Left ventricle myocardium inferior (tissue), 1 donor: ENCODE measurements around the gene GSK3B. TPM values are rescaled to one million over a fixed set of nuclear protein-coding genes. Genes with fewer than 3 reads are reported as not detected.

Experiments
- DNase-seq: peaks from one replicate; pipeline ENCODE4 v3.0.0-alpha.2; 2020
- H3K27ac ChIP-seq: fragments of 200-600 bp; replicated peaks from 2 replicates; pipeline ENCODE4 v1.8.0; 2021
- H3K27me3 ChIP-seq: fragments of 200-600 bp; 2 replicates; pipeline ENCODE4 v1.8.0; 2021; ENCODE audit warnings: low read depth
- H3K36me3 ChIP-seq: fragments of 200-600 bp; 2 replicates; pipeline ENCODE4 v1.8.0; 2021
- H3K4me1 ChIP-seq: fragments of 200-600 bp; 2 replicates; pipeline ENCODE4 v1.8.0; 2021
- H3K4me3 ChIP-seq: fragments of 200-600 bp; 2 replicates; pipeline ENCODE4 v1.8.0; 2021; ENCODE audit warnings: mild to moderate bottlenecking, moderate library complexity
- H3K9me3 ChIP-seq: fragments of 200-600 bp; replicated peaks from 2 replicates; pipeline ENCODE4 v1.8.0; 2021
- CTCF ChIP-seq: fragments of 200-600 bp; IDR thresholded peaks from 2 replicates; pipeline ENCODE4 v1.8.0; 2021; ENCODE audit warnings: antibody characterized with exemption, mild to moderate bottlenecking, borderline replicate concordance
- intact Hi-C: fragments of 100-400 bp; cut with micrococcal nuclease; formaldehyde crosslinking; loops from one replicate; pipeline ENCODE4 v1.11.0; 2022
- total RNA-seq: library from RNA; stranded (reverse); fragmentation: NEBNext Ultra II Directional; extraction: Animal tissue kit (Norgen Biotek cat#: 25700); gene quantifications from one replicate; pipeline ENCODE4 v1.2.1, GENCODE V29; 2021
- donor health status: DM: no; HTN: yes; CAD: no; lungs with severe emphysema.

GSK3B gene
- total RNA-seq, 1 donor from 2014 or later, result 42.5 TPM

GRCh38 chr3:119883461-119884160, 210.6 kb downstream of the GSK3B start:
- Histone ChIP-seq H3K4me1 (peaks cover 4% of the 10 kb centered on the region), H3K9me3 (peaks cover 12% of the 10 kb centered on the region), H3K4me3 (no peak overlapping the region), H3K27ac (no peak overlapping the region), H3K27me3 (no peaks in the 10 kb centered on the region), H3K36me3 (peaks cover 15% of the 10 kb centered on the region)
- intact Hi-C loops, result no loop called here
- peak; percentile 23 for TF ChIP-seq CTCF
- no peak for DNase-seq

GRCh38 chr3:119880966-119881365, 213.3 kb downstream of the GSK3B start:
- intact Hi-C loops, result no loop called here
- Histone ChIP-seq H3K27me3 (no peaks in the 10 kb centered on the region), H3K9me3 (no peaks in the 10 kb centered on the region), H3K27ac (no peak overlapping the region), H3K4me1 (peaks cover 4% of the 10 kb centered on the region), H3K36me3 (peaks cover 5% of the 10 kb centered on the region), H3K4me3 (no peak overlapping the region)
- no peak for DNase-seq
- no peak for TF ChIP-seq CTCF

DNA sequence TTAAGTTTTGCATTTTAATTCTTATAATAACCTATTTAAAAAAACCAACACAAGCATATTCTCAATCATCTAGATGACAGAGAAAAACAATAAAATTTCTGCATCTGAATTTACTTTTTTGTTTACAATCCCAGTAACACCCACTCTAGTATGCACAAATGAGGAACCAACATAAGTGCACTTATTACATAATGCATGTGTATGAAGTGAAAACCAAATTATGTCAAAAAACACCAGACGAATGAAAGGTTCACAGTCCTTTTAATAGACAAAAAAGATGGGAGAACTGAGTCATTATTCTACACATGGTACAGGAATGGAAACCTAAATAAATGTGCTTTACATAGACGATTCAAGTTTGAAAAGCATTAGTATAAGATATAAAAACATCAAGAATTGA, 220.6 kb downstream of the GSK3B start:
- H3K4me1 ChIP-seq, result peaks cover under 1% of the 10 kb centered on the region
- H3K27ac ChIP-seq, result no peak overlapping the region
- H3K9me3 ChIP-seq, result no peaks in the 10 kb centered on the region
- no peak for TF ChIP-seq CTCF
- DNase-seq, result no peak
- no peak overlapping the region for H3K4me3 ChIP-seq
- H3K27me3 ChIP-seq, result no peaks in the 10 kb centered on the region
- intact Hi-C loops, result no loop called here
- H3K36me3 ChIP-seq, result peaks cover 8% of the 10 kb centered on the region

DNA sequence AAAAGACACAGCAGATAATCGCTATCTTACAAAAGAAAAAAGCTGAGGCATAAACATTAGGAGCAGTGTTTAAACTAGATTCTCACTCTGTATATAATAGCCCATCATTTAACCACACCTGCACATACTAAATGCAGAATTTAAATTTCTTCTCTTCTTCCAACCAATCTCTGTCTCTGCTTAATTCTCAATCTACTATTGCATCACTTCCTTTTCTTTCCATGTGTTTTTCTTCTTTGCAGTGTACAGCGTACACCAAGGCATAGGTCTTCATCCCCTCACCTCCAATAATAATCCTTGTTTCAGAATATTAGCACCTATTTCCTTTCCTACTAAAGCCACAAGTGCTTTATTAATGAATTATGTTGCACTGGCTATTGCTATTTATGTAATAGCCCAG, 221.5 kb downstream of the GSK3B start:
- H3K27me3 ChIP-seq, result no peaks in the 10 kb centered on the region
- intact Hi-C loops, result no loop called here
- DNase-seq, result no peak
- H3K9me3 ChIP-seq, result no peaks in the 10 kb centered on the region
- peaks cover 10% of the 10 kb centered on the region for H3K4me1 ChIP-seq
- no peak overlapping the region for H3K4me3 ChIP-seq
- TF ChIP-seq CTCF, result no peak
- H3K36me3 ChIP-seq, result peaks cover 8% of the 10 kb centered on the region
- no peak overlapping the region for H3K27ac ChIP-seq

DNA sequence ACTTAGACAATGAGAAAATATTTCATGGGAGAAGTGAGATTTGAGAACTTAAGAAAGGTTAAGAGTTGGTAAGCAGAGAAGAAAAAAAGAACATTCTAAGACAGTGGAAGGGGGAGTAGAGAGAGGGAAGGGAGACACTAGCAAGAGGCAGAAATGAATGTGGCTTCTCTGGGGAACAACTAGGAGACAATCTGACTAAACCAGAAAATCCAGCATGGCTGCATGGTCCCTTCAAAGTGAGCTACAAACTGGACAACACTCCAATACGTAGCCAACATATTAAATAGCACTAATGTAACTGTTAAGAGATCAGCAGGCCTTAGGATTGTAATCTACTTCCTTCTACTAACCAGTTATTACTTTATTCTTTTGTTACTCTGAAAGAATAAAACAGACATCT, 222.7 kb downstream of the GSK3B start:
- H3K4me3 ChIP-seq, result no peak overlapping the region
- TF ChIP-seq CTCF, result no peak
- H3K27ac ChIP-seq, result no peak overlapping the region
- H3K36me3 ChIP-seq, result peaks cover 8% of the 10 kb centered on the region
- no peaks in the 10 kb centered on the region for H3K9me3 ChIP-seq
- DNase-seq, result no peak
- intact Hi-C loops, result no loop called here
- H3K27me3 ChIP-seq, result no peaks in the 10 kb centered on the region
- H3K4me1 ChIP-seq, result peaks cover 10% of the 10 kb centered on the region
